CD4-positive, alpha-beta T cell treated with Interleukin-2 at 100 ng/mL for 4 hours (primary cell): ENCODE measurements around the gene PCDHGA9.
"Not testable (repeated sequence)": the region's sequence is repeated elsewhere in the genome, so short reads cannot be mapped to it uniquely, and the experiment has no call there.

Experiments
- DNase-seq: peaks from one replicate; pipeline ENCODE4 v3.0.0-alpha.2; 2020; ENCODE audit warnings: low spot score

PCDHGA9 gene

GRCh38 chr5:141384471-141385267 lies 17.9 kb upstream of the PCDHGA9 start:
- no peak for DNase-seq

- peak; percentile 22 for DNase-seq
These were observed 14.8 kb upstream of the PCDHGA9 start, which contains the start of gene PCDHGB4 for GRCh38 chr5:141387557-141388311. Gene PCDHGB4, plus strand, starts transcription at chr5:141387698. Its CDS starts 187 bp downstream, at chr5:141387885.

- no peak for DNase-seq
These were observed 13.9 kb upstream of the PCDHGA9 start for GRCh38 chr5:141388661-141389060.

- no peak for DNase-seq
These were observed 13.2 kb upstream of the PCDHGA9 start for GRCh38 chr5:141389153-141390042.

- no peak for DNase-seq
These were observed 10.0 kb upstream of the PCDHGA9 start, which contains the start of gene PCDHGA8 for GRCh38 chr5:141392429-141393198. Gene PCDHGA8, plus strand, starts transcription at chr5:141392633. Its CDS starts 181 bp downstream, at chr5:141392814.

- no peak for DNase-seq
These were observed 9.3 kb upstream of the PCDHGA9 start for GRCh38 chr5:141393267-141393666.

GRCh38 chr5:141394401-141395187 lies 8.0 kb upstream of the PCDHGA9 start:
- DNase-seq: not testable (repeated sequence)

GRCh38 chr5:141397756-141398551 lies 4.6 kb upstream of the PCDHGA9 start, which contains the start of gene PCDHGB5:
Gene PCDHGB5, plus strand, starts transcription at chr5:141397947. Its CDS starts 181 bp downstream, at chr5:141398128.
- peak; percentile 35 for DNase-seq

GRCh38 chr5:141398608-141399007 lies 4.0 kb upstream of the PCDHGA9 start:
- no peak for DNase-seq

GRCh38 chr5:141399555-141400258 lies 2.9 kb upstream of the PCDHGA9 start:
- DNase-seq: no peak

- no peak for DNase-seq
These were observed 809 bp downstream of the PCDHGA9 start for GRCh38 chr5:141403387-141403786.

- peak; percentile 34 for DNase-seq
These were observed 5.4 kb downstream of the PCDHGA9 start, which contains the start of gene PCDHGB6 for GRCh38 chr5:141407790-141408505. Gene PCDHGB6, plus strand, starts transcription at chr5:141408021. Its CDS starts 182 bp downstream, at chr5:141408203.

- no peak for DNase-seq
These were observed 7.2 kb downstream of the PCDHGA9 start for GRCh38 chr5:141409598-141410306.

GRCh38 chr5:141411575-141411974 lies 9.0 kb downstream of the PCDHGA9 start:
- peak; percentile 24 for DNase-seq

- DNase-seq: peak; percentile 59
These were observed 10.4 kb downstream of the PCDHGA9 start, which contains the start of gene PCDHGA10 for GRCh38 chr5:141412854-141413539. Gene PCDHGA10, plus strand, starts transcription at chr5:141412987. Its CDS starts 189 bp downstream, at chr5:141413176.

- DNase-seq: no peak
These were observed 11.0 kb downstream of the PCDHGA9 start for GRCh38 chr5:141413540-141414069.
